RWPE2 (cell line): ENCODE measurements around the gene RANBP1.
A peak's percentile ranks its signal among the peaks of the same experiment; 100 is the strongest.

Experiments used
- ATAC-seq: fragments of 200-7000 bp; cut with Tn5 transposase; 3 replicates; pipeline ENCODE4 v1.9.1; 2021; ENCODE audit warnings: low read depth
- DNase-seq: peaks from one replicate; pipeline ENCODE4 v3.0.0-alpha.2; 2020; ENCODE audit warnings: low spot score
- H3K27ac ChIP-seq: fragments of 450-650 bp; 2 replicates; pipeline ENCODE4 v1.5.1; 2017; ENCODE audit warnings: mild to moderate bottlenecking; ENCODE audit not compliant: poor library complexity, severe bottlenecking
- H3K27me3 ChIP-seq: fragments of 250-450 bp; sonication (Bioruptor Pico); 2 replicates; pipeline ENCODE4 v1.5.1; 2021; ENCODE audit warnings: mild to moderate bottlenecking, moderate library complexity; ENCODE audit not compliant: insufficient read depth, poor library complexity, severe bottlenecking
- H3K36me3 ChIP-seq: fragments of 250-450 bp; sonication (Bioruptor Pico); 2 replicates; pipeline ENCODE4 v1.5.1; 2020; ENCODE audit warnings: low read depth, mild to moderate bottlenecking, moderate library complexity
- H3K4me1 ChIP-seq: fragments of 250-450 bp; sonication (Bioruptor Pico); 2 replicates; pipeline ENCODE4 v1.5.1; 2021; ENCODE audit warnings: mild to moderate bottlenecking, moderate library complexity; ENCODE audit not compliant: insufficient read depth, poor library complexity, severe bottlenecking
- H3K4me3 ChIP-seq: fragments of 250-450 bp; sonication (Bioruptor Pico); 2 replicates; pipeline ENCODE4 v1.5.1; 2021; ENCODE audit warnings: mild to moderate bottlenecking, moderate library complexity; ENCODE audit not compliant: severe bottlenecking
- H3K9me3 ChIP-seq: fragments of 250-450 bp; sonication (Bioruptor Pico); 2 replicates; pipeline ENCODE4 v1.5.1; 2021; ENCODE audit warnings: mild to moderate bottlenecking, moderate library complexity; ENCODE audit not compliant: severe bottlenecking
- CTCF ChIP-seq: fragments of 450-650 bp; IDR thresholded peaks from one replicate; pipeline ENCODE4 v1.5.1; 2017; ENCODE audit warnings: mild to moderate bottlenecking, moderate library complexity; ENCODE audit not compliant: poor library complexity, severe bottlenecking

The RANBP1 gene

DNA sequence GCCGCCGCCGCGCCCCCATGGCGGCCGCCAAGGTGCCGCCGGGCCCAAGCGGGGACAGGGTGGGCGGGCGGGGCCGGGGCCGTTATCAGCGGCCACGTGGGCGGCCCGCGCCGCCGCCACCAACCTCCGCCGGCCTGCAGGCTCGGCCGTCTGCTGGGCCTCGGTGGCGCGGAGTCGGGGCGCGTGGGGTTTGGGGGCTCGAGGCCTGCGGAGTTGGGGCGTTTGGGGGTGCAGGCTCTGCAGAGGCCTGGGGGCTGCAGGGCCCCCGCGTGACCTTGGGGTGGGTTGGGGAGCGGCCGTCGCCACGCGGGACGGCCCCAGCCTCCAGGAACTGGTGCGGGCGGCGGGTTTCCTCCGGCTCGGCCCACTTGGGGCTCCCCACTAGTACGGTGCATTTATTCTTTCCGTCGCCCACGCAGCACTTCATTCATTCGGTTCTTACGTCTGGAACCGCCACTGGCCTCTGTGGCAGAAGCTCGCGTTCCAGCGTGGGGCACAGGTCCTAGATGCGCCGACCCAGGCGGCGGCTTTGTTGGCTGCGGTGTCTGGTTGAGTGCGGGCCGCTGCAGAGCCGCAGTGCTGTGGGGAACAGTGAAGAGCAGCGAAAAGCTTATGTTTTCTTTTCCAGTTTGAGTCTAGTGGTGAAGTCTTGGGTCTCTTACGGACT, 1.9 kb downstream of the RANBP1 start:
- H3K4me3 ChIP-seq, result peak overlapping the region; percentile 96
- H3K36me3 ChIP-seq, result peaks cover 75% of the 10 kb centered on the region
- no peak for TF ChIP-seq CTCF
- H3K27ac ChIP-seq, result peak overlapping the region; percentile 80
- no peaks in the 10 kb centered on the region for H3K9me3 ChIP-seq
- H3K4me1 ChIP-seq, result no peaks in the 10 kb centered on the region
- DNase-seq (no peak), ATAC-seq (no peak)
- no peaks in the 10 kb centered on the region for H3K27me3 ChIP-seq

- ATAC-seq, result no peak
- Histone ChIP-seq H3K4me3 (peak overlapping the region; percentile 96), H3K27ac (peak overlapping the region; percentile 80), H3K9me3 (no peaks in the 10 kb centered on the region), H3K36me3 (peaks cover 69% of the 10 kb centered on the region), H3K4me1 (no peaks in the 10 kb centered on the region), H3K27me3 (no peaks in the 10 kb centered on the region)
- DNase-seq, result no peak
- no peak for TF ChIP-seq CTCF
Observed at GRCh38 chr22:20118300-20119020, 2.6 kb downstream of the RANBP1 start.

GRCh38 chr22:20121856-20122415, 6.0 kb downstream of the RANBP1 start:
- peaks cover 73% of the 10 kb centered on the region for H3K36me3 ChIP-seq
- no peak overlapping the region for H3K27ac ChIP-seq
- no peaks in the 10 kb centered on the region for H3K27me3 ChIP-seq
- no peaks in the 10 kb centered on the region for H3K4me1 ChIP-seq
- no peak for ATAC-seq
- no peak overlapping the region for H3K4me3 ChIP-seq
- no peak for TF ChIP-seq CTCF
- DNase-seq, result no peak
- H3K9me3 ChIP-seq, result no peaks in the 10 kb centered on the region

- H3K27me3 ChIP-seq, result no peaks in the 10 kb centered on the region
Observed at GRCh38 chr22:20123366-20124082, 7.6 kb downstream of the RANBP1 start.

More at GRCh38 chr22:20123366-20124082, 7.6 kb downstream of the RANBP1 start:
- no peak for DNase-seq
- Histone ChIP-seq H3K27ac (no peak overlapping the region), H3K36me3 (peaks cover 73% of the 10 kb centered on the region), H3K4me3 (no peak overlapping the region), H3K9me3 (no peaks in the 10 kb centered on the region), H3K4me1 (no peaks in the 10 kb centered on the region)
- no peak for TF ChIP-seq CTCF
- no peak for ATAC-seq
